GM10266 (cell line): Measurements from ENCODE around the gene LRRC39.

Experiments
- DNase-seq: peaks from one replicate; pipeline ENCODE4 v3.0.0; 2012; ENCODE audit errors: extremely low spot score
- TF ChIP-seq, protein P1 (sequence below): IDR thresholded peaks from 2 replicates; pipeline ENCODE4 v1.5.1; 2012; ENCODE audit warnings: mild to moderate bottlenecking, low read depth; ENCODE audit not compliant: control insufficient read depth, insufficient read depth; ENCODE audit errors: missing control alignments

Gene LRRC39

GRCh38 chr1:100177295-100178041, 588 bp downstream of the LRRC39 start:
- DNase-seq, result no peak
- TF ChIP-seq, protein P1, sequence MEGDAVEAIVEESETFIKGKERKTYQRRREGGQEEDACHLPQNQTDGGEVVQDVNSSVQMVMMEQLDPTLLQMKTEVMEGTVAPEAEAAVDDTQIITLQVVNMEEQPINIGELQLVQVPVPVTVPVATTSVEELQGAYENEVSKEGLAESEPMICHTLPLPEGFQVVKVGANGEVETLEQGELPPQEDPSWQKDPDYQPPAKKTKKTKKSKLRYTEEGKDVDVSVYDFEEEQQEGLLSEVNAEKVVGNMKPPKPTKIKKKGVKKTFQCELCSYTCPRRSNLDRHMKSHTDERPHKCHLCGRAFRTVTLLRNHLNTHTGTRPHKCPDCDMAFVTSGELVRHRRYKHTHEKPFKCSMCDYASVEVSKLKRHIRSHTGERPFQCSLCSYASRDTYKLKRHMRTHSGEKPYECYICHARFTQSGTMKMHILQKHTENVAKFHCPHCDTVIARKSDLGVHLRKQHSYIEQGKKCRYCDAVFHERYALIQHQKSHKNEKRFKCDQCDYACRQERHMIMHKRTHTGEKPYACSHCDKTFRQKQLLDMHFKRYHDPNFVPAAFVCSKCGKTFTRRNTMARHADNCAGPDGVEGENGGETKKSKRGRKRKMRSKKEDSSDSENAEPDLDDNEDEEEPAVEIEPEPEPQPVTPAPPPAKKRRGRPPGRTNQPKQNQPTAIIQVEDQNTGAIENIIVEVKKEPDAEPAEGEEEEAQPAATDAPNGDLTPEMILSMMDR, result no peak

DNA sequence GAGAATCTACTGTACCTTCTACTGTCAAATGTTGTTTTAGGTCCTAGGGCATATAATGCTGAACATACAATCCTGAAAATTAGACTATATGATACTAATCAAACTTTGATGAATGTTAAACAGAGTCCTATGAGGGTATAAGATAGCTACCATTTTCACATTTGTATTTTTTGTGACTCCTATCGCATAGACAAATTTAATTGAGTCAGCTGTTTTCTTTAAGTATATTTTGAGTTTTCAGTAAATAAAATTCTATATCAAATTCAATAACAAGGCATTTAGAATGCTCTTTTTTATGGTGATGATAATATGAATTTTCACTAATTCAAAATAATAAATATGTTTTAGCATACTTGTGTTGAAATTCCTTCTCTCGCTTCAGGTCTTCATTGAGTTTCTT, 10.0 kb downstream of the LRRC39 start:
- TF ChIP-seq, protein P1, result no peak
- DNase-seq, result no peak

DNA sequence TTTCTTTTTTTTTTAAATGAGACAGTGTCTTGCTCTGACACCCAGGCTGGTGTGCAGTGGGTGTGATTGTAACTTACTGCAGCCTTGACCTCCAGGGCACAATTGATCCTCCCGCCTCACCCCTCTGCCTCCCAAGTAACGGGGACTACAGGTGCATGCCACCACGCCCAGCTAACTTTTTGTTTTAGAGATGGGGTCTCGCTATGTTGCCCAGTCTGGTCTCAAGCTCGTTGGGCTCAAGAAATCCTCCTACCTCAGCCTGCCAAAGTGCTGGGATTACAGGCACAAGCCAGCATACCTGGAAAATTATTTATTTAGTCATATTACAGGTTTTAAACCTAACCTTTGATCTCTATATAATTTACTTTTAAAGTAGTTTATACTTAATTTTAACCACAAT, 13.4 kb downstream of the LRRC39 start:
- TF ChIP-seq, protein P1, result no peak
- no peak for DNase-seq

- TF ChIP-seq, protein P1, result no peak
- DNase-seq, result no peak
These were observed 13.8 kb downstream of the LRRC39 start for GRCh38 chr1:100164216-100164615.

DNA sequence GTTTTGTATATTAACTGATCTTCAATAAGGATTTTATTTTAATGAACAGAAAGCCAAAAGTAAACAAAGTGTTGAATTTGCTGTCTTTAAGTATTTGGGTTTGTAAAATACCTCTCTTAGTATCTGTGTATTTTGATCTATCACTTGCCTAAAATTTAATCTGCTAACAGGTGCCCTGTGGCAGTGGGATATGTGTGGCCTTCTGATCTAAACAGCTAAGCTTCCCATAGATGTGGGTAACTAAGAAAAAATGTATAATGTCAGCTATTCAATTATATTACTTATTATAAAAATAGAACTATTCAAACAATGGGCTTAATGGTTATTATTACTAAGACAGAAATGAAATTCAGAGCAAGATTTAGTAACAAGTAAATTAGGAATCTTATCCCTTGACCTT, 15.2 kb downstream of the LRRC39 start:
- DNase-seq, result no peak
- TF ChIP-seq, protein P1, result no peak

DNA sequence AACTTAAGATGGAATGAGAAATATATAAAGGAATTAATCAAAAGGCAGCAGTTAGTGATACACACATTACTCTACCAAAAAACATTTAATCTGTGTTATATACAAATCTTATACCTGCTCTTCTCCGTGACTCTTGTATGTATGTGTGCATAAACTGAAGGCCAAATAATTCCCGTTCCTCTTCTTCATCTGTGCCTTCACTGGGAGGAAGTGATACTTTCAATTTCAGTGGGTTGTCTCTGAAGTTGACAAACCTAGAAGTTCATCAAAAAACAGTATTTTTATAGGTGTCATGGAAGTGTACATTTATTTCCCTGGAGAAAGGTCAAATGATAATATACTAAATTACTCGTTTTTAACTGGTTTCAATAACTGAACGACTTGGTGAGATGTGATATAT, 25.8 kb downstream of the LRRC39 start:
- DNase-seq, result peak; percentile 18
- TF ChIP-seq, protein P1, result no peak

- no peak for DNase-seq
- TF ChIP-seq, protein P1, result no peak
These were observed 26.4 kb downstream of the LRRC39 start for GRCh38 chr1:100151679-100152078.
